Pancreas (tissue), 10 donors: ENCODE data around the gene PDGFRA. TPM values are rescaled to one million over a fixed set of nuclear protein-coding genes. Genes with fewer than 3 reads are reported as not detected.

ENCODE experiments used
- ATAC-seq, 4 donors: fragments of 200-7000 bp; cut with Tn5 transposase; one replicate each; pipeline versions ENCODE4 v1.8.0 to v1.9.1; 2020; ENCODE audit warnings: mild to moderate bottlenecking in 4 of 4, moderate library complexity in 4 of 4
- DNase-seq, 6 donors: peaks; one replicate each; pipeline ENCODE4 v3.0.0-alpha.2; 2020
- FAIRE-seq: peaks from 2 replicates; lab custom pipeline; 2012; peaks lifted over from hg19 to GRCh38; lab: Jason Lieb, UNC
- H3K27ac ChIP-seq, 4 donors: fragments of 200-600 bp; sonication (generic); 1 replicate in 3 of 4; 2 replicates in 1 of 4; pipeline versions ENCODE4 v1.5.0 to v1.8.0; 2020
- H3K27me3 ChIP-seq, 4 donors: fragments of 200-600 bp; one replicate each; pipeline ENCODE4 v1.8.0; 2021
- H3K36me3 ChIP-seq, 3 donors: fragments of 200-600 bp; sonication (generic) in 1 of 3; one replicate each; pipeline versions ENCODE4 v1.5.0 to v1.8.0; 2020 to 2021
- H3K4me1 ChIP-seq, 3 donors: fragments of 200-600 bp; one replicate each; pipeline ENCODE4 v1.8.0; 2021
- H3K4me3 ChIP-seq, 4 donors: fragments of 200-600 bp; sonication (generic) in 2 of 4; one replicate each; pipeline versions ENCODE4 v1.5.0 to v1.8.0; 2020 to 2021
- H3K9me3 ChIP-seq, 4 donors: fragments of 200-600 bp; one replicate each; pipeline ENCODE4 v1.8.0; 2021
- CTCF ChIP-seq, 4 donors: fragments of 200-600 bp; sonication (generic) in 3 of 4; IDR thresholded peaks; one replicate each; pipeline versions ENCODE4 v1.5.0 to v1.8.0; 2021; ENCODE audit warnings: antibody characterized with exemption in 4 of 4
- WGBS, 2 donors: extraction: QIAGEN DNeasy Blood & Tissue Kit; methylation state at CpG; one replicate each; pipeline ENCODE4 v1.1.7; 2013; 5-methylcytosine and 5-hydroxymethylcytosine counted together
- intact Hi-C, 3 donors: fragments of 100-400 bp; cut with DNase I; formaldehyde crosslinking; loops; one replicate each; pipeline versions ENCODE4 v1.11.1 to v1.14.2; 2022
- polyA plus RNA-seq, 2 donors: library from polyadenylated mRNA; stranded (reverse); fragments of 200-250 nt; gene quantifications; one replicate each; pipeline ENCODE4 v1.2.3, GENCODE V29; 2013
- total RNA-seq, 6 donors: library from RNA; stranded (reverse); fragmentation: NEBNext Ultra II Directional in 4 of 6; extraction: Animal tissue kit (Norgen Biotek cat#: 25700) in 4 of 6; gene quantifications; one replicate each; pipeline versions ENCODE4 v1.2.1 to v1.2.4, GENCODE V29; 2021 to 2023
- donor health status: healthy with polysubstance abuse.
- donor health status: DM: no; HTN: no; CAD: no; lungs with moderate emphysema.
- donor health status: DM: no; HTN: no; CAD: no.
- donor health status: control.
- donor health status: control.
- donor health status: Bipolar disorder and iron deficiency.
- donor health status: DM: yes; HTN: yes; CAD: no.
- donor health status: DM: no; HTN: no; CAD: no.
- donor health status: DM: no; HTN: no; CAD: no.
- donor health status: DM: yes; HTN: yes; CAD: no.

Gene PDGFRA
- total RNA-seq: 10 to 100 TPM in 4 of 6 donors, 1 to 10 TPM in 2; 5.3 to 43.0 (median 16.1) TPM
- 1 to 10 TPM; 2.6 to 3.5 TPM for polyA plus RNA-seq

- H3K36me3 ChIP-seq: no peaks in the 10 kb centered on the region
- intact Hi-C loops: loop anchor here in 2 of 3 donors (5.0 kb wide), 2 partner anchors 317 to 322 kb away; no protein-coding TSS in a partner anchor
- WGBS, 2 donors: 16 to 22% methylated on average over 15 of the region's 15 CpGs
- FAIRE-seq (no peak), ATAC-seq (no peak), DNase-seq (no peak)
- peaks cover 6 to 75% (median 20%) of the 10 kb centered on the region in 4 donors for H3K27me3 ChIP-seq
- no peak for TF ChIP-seq CTCF (IDR thresholded peaks at IDR 0.05)
- peak within 1 kb of the TSS in 2 of 4 donors; percentile 36 to 62 for H3K4me3 ChIP-seq
- H3K4me1 ChIP-seq: peaks cover 0 to 33% (median 3%) of the 10 kb centered on the region in 3 donors
- no peaks in the 10 kb centered on the region for H3K9me3 ChIP-seq
- peak within 1 kb of the TSS in 2 of 4 donors; percentile 4 to 12 for H3K27ac ChIP-seq
These were observed at the start of gene PDGFRA for GRCh38 chr4:54228961-54229501. TSS of gene PDGFRA (plus strand) at chr4:54229293. CDS start at chr4:54258769, 29,476 bp downstream.

- Histone ChIP-seq H3K36me3 (no peaks in the 10 kb centered on the region), H3K9me3 (no peaks in the 10 kb centered on the region), H3K27me3 (no peaks in the 10 kb centered on the region), H3K4me3 (no peak overlapping the region), H3K4me1 (no peaks in the 10 kb centered on the region), H3K27ac (no peak overlapping the region)
- DNase-seq: no peak
- FAIRE-seq: no peak
- ATAC-seq: no peak
- no peak for TF ChIP-seq CTCF (IDR thresholded peaks at IDR 0.05)
- WGBS, 2 donors: 59 to 72% methylated on average over 3 of the region's 3 CpGs
- intact Hi-C loops: no loop called here
These were observed 44.5 kb upstream of the PDGFRA start for GRCh38 chr4:54184581-54184980.

GRCh38 chr4:54185044-54185780 is 43.9 kb upstream of the PDGFRA start:
- TF ChIP-seq CTCF (IDR thresholded peaks at IDR 0.05): no peak
- intact Hi-C loops: no loop called here
- 59 to 67% methylated on average over 5 of the region's 5 CpGs for WGBS, 2 donors
- H3K36me3 ChIP-seq: no peaks in the 10 kb centered on the region
- no peak overlapping the region for H3K4me3 ChIP-seq
- ATAC-seq (no peak), DNase-seq (no peak), FAIRE-seq (no peak)
- H3K27ac ChIP-seq: no peak overlapping the region
- H3K27me3 ChIP-seq: no peaks in the 10 kb centered on the region
- no peaks in the 10 kb centered on the region for H3K9me3 ChIP-seq
- H3K4me1 ChIP-seq: no peaks in the 10 kb centered on the region

- intact Hi-C loops: no loop called here
- Histone ChIP-seq H3K36me3 (no peaks in the 10 kb centered on the region), H3K27me3 (no peaks in the 10 kb centered on the region), H3K9me3 (no peaks in the 10 kb centered on the region), H3K4me3 (no peak overlapping the region), H3K27ac (no peak overlapping the region), H3K4me1 (no peaks in the 10 kb centered on the region)
- no peak for TF ChIP-seq CTCF (IDR thresholded peaks at IDR 0.05)
- WGBS, 2 donors: 14 to 15% methylated on average over 1 of the region's 1 CpG
- no peak for FAIRE-seq
- ATAC-seq: no peak
- DNase-seq: no peak
These were observed 43.2 kb upstream of the PDGFRA start for GRCh38 chr4:54185866-54186265.

DNA sequence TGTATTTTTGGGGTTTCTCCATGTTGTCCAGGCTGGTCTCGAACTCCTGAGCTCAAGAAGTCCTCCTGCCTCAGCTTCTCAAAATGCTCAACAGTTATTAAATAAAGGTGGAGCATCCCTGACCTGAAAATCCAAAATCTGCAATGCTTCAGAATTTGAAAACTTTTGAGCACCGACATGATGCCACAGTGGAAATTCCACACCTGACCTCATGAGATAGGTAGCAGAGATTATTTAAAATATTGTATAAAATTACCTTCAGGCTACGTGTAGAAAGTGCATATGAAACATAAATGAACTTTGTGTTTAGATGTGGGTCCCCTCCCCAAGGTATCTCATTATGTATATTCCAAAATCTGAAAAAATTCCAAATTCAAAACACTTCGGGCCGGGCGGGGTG is 42.7 kb upstream of the PDGFRA start:
- FAIRE-seq: no peak
- 85 to 95% methylated on average over 6 of the region's 6 CpGs for WGBS, 2 donors

More for the DNA sequence above, 42.7 kb upstream of the PDGFRA start:
- H3K27me3 ChIP-seq: no peaks in the 10 kb centered on the region
- DNase-seq: no peak
- H3K9me3 ChIP-seq: no peaks in the 10 kb centered on the region
- TF ChIP-seq CTCF (IDR thresholded peaks at IDR 0.05): no peak
- intact Hi-C loops: no loop called here
- H3K4me3 ChIP-seq: no peak overlapping the region
- no peaks in the 10 kb centered on the region for H3K4me1 ChIP-seq
- ATAC-seq: no peak
- no peaks in the 10 kb centered on the region for H3K36me3 ChIP-seq
- H3K27ac ChIP-seq: no peak overlapping the region
